GM21447 (cell line): ENCODE measurements around the gene SLC4A7.

Experiments used
- ATAC-seq: cut with Tn5 transposase; IDR thresholded peaks from one replicate; pipeline ENCODE4 v1.9.1; 2021; ENCODE audit not compliant: unreplicated experiment

The SLC4A7 gene

GRCh38 chr3:27326629-27327545 lies 157.3 kb downstream of the SLC4A7 start:
- no peak for ATAC-seq

- no peak for ATAC-seq
Measured at GRCh38 chr3:27326202-27326601, 158.0 kb downstream of the SLC4A7 start.

- ATAC-seq, result no peak
Measured at GRCh38 chr3:27325419-27325818, 158.8 kb downstream of the SLC4A7 start.

GRCh38 chr3:27324686-27325085 lies 159.5 kb downstream of the SLC4A7 start:
- ATAC-seq, result no peak

GRCh38 chr3:27323087-27323570 lies 161.1 kb downstream of the SLC4A7 start:
- ATAC-seq, result no peak
